ENCODE measurements around the gene EBF3.

DNA sequence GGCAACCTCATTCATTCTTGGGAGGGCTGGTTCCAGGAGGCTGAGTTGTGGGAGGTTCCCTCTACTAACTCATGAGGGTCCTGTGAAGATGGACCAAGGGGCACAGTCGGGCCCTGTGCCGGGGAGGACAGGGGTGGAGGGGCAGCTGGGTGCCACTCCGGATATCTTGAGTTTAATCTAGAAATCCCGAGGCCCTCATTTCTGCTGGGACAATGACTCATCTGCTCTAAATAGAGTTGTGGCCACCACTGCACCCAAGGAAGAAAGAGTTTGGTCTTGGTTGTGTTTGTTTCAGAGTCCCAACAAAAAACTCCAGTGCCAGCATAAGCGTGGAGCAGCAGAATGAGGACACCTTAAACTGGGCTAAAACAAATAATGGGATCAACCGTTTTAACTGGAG is 82.4 kb downstream of the EBF3 start:
- TF ChIP-seq EGR1 (IDR thresholded peaks at IDR 0.05) (no peak), REST (IDR thresholded peaks at IDR 0.05; ENCODE audit: low read depth) (no peak), RAD21 (IDR thresholded peaks at IDR 0.05; ENCODE audit: low read depth) (no peak), CREB1 (IDR thresholded peaks at IDR 0.05; ENCODE audit: low read depth) (no peak), EP300 (IDR thresholded peaks at IDR 0.05; ENCODE audit: borderline replicate concordance) (no peak), USF1 (IDR thresholded peaks at IDR 0.05) (no peak), FOXM1 (IDR thresholded peaks at IDR 0.05; ENCODE audit: borderline replicate concordance, low read depth) (no peak), TEAD4 (IDR thresholded peaks at IDR 0.05) (no peak), NFIC (IDR thresholded peaks at IDR 0.05) (no peak), CEBPB (IDR thresholded peaks at IDR 0.05) (no peak), TAF1 (IDR thresholded peaks at IDR 0.05; ENCODE audit: low read depth) (no peak)
- TF ChIP-seq, protein P1, sequence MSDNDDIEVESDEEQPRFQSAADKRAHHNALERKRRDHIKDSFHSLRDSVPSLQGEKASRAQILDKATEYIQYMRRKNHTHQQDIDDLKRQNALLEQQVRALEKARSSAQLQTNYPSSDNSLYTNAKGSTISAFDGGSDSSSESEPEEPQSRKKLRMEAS (IDR thresholded peaks at IDR 0.05) = no peak

Measured in Ishikawa (cell line).